Colonic mucosa (tissue), 4 donors: Measurements from ENCODE around the gene CREB3L1. TPM values are rescaled to one million over a fixed set of nuclear protein-coding genes. Genes with fewer than 3 reads are reported as not detected.

Source experiments
- DNase-seq: peaks from one replicate; pipeline ENCODE4 v3.0.0-alpha.2; 2020
- H3K27ac ChIP-seq: fragments of 200-600 bp; one replicate; pipeline ENCODE4 v1.8.0; 2021
- H3K27me3 ChIP-seq: fragments of 200-600 bp; one replicate; pipeline ENCODE4 v1.8.0; 2021
- H3K36me3 ChIP-seq: fragments of 200-600 bp; one replicate; pipeline ENCODE4 v1.8.0; 2021
- H3K4me1 ChIP-seq: fragments of 200-600 bp; one replicate; pipeline ENCODE4 v1.8.0; 2021; ENCODE audit warnings: mild to moderate bottlenecking
- H3K4me3 ChIP-seq: fragments of 200-600 bp; one replicate; pipeline ENCODE4 v1.8.0; 2021
- H3K9ac ChIP-seq, 2 donors: one replicate each; pipeline ENCODE4 v1.7.0; 2013; ENCODE audit warnings: control low read depth in 2 of 2, low read depth in 2 of 2, low read length in 2 of 2
- H3K9me3 ChIP-seq: fragments of 200-600 bp; one replicate; pipeline ENCODE4 v1.8.0; 2021
- intact Hi-C: fragments of 100-400 bp; cut with DNase I; formaldehyde crosslinking; loops from one replicate; pipeline ENCODE4 v1.14.1; 2022
- total RNA-seq, 2 donors: library from RNA; stranded (reverse); fragmentation: NEBNext Ultra II Directional in 1 of 2; extraction: Animal tissue kit (Norgen Biotek cat#: 25700) in 1 of 2; gene quantifications; one replicate each; pipeline ENCODE4 v1.2.1, GENCODE V29; 2021
- TF ChIP-seq, protein P1 (sequence below): fragments of 200-600 bp; IDR thresholded peaks from one replicate; pipeline ENCODE4 v1.8.0; 2022; ENCODE audit warnings: antibody characterized with exemption, mild to moderate bottlenecking
- donor health status: healthy.
- donor health status: DM: no; HTN: no; CAD: no.
- donor health status: DM: no; HTN: no; CAD: no.

Gene CREB3L1
- total RNA-seq, 2 donors from 2014 or later: 143 to 150 TPM

DNA sequence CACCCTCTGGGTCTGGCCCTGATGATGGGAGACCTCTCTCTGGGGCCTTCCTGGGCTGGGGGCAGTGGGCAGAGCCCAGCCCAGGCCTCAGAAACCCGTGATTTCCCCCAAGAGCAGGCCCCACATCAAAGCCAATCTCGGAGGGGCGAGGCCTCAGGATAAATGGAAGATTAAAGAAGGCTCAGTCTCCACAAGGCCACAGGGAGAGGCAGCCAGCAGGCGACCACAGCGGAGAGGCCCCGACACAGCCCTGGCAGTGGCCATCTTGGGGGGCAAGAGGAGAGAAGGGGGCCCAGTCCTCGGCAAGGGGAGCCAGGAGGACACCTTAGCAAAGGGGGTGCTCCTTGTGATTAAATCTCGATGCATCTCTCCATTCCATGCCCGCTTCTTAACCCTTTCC is 12.5 kb upstream of the CREB3L1 start:
- H3K27ac ChIP-seq: peak overlapping the region; percentile 7
- H3K9ac ChIP-seq: no peak overlapping the region
- TF ChIP-seq, protein P1, sequence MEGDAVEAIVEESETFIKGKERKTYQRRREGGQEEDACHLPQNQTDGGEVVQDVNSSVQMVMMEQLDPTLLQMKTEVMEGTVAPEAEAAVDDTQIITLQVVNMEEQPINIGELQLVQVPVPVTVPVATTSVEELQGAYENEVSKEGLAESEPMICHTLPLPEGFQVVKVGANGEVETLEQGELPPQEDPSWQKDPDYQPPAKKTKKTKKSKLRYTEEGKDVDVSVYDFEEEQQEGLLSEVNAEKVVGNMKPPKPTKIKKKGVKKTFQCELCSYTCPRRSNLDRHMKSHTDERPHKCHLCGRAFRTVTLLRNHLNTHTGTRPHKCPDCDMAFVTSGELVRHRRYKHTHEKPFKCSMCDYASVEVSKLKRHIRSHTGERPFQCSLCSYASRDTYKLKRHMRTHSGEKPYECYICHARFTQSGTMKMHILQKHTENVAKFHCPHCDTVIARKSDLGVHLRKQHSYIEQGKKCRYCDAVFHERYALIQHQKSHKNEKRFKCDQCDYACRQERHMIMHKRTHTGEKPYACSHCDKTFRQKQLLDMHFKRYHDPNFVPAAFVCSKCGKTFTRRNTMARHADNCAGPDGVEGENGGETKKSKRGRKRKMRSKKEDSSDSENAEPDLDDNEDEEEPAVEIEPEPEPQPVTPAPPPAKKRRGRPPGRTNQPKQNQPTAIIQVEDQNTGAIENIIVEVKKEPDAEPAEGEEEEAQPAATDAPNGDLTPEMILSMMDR: no peak
- no peaks in the 10 kb centered on the region for H3K36me3 ChIP-seq
- H3K27me3 ChIP-seq: no peaks in the 10 kb centered on the region
- no peak for DNase-seq
- intact Hi-C loops: no loop called here
- no peaks in the 10 kb centered on the region for H3K9me3 ChIP-seq
- no peak overlapping the region for H3K4me3 ChIP-seq
- no peaks in the 10 kb centered on the region for H3K4me1 ChIP-seq

DNA sequence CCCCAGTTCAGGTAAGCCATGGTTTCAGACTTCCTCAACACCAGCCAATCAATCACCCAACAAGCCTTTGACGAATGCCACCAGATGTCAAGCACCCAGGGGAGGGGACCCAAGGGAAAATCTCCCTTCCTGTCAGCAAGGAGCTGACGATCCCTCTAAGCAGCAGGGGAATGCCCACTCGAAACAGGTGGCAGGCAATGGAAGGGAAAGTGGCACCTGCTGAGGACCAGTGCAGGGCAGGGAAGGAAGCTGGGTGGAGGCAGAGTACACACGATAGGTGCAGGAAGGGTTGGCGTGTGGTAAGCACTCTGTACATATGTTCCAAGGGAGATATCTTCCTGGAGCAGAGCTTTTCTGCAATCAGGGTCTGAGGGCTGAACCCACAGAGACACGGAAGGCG is 11.7 kb upstream of the CREB3L1 start:
- no peaks in the 10 kb centered on the region for H3K36me3 ChIP-seq
- no peaks in the 10 kb centered on the region for H3K9me3 ChIP-seq
- H3K27ac ChIP-seq: no peak overlapping the region
- no peak overlapping the region for H3K4me3 ChIP-seq
- no peak overlapping the region for H3K9ac ChIP-seq
- peak; percentile 58 for DNase-seq
- intact Hi-C loops: no loop called here
- no peaks in the 10 kb centered on the region for H3K27me3 ChIP-seq
- no peaks in the 10 kb centered on the region for H3K4me1 ChIP-seq
- TF ChIP-seq, protein P1: no peak

DNA sequence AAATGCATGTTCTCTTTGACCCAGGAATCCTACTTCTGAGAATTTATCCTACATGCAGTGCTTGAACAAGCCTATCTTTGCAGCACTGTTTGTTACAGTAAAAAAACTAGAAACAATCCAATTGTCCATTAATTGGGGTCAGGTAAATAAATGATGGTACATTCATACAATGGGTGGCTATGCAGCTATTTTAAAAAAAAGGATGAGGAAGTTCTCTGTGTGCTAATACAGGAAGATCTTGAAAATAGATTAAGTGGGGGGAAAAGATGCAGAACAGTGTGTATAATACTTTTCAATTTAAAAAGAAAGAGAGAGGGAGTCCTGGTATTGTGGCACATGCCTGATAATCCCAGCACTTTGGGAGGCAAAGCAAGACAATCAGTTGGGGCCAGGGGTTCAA is 9.5 kb upstream of the CREB3L1 start:
- Histone ChIP-seq H3K27me3 (no peaks in the 10 kb centered on the region), H3K4me3 (no peak overlapping the region), H3K36me3 (no peaks in the 10 kb centered on the region), H3K4me1 (peaks cover 9% of the 10 kb centered on the region), H3K27ac (no peak overlapping the region), H3K9me3 (no peaks in the 10 kb centered on the region), H3K9ac (no peak overlapping the region)
- intact Hi-C loops: no loop called here
- TF ChIP-seq, protein P1: no peak
- no peak for DNase-seq

DNA sequence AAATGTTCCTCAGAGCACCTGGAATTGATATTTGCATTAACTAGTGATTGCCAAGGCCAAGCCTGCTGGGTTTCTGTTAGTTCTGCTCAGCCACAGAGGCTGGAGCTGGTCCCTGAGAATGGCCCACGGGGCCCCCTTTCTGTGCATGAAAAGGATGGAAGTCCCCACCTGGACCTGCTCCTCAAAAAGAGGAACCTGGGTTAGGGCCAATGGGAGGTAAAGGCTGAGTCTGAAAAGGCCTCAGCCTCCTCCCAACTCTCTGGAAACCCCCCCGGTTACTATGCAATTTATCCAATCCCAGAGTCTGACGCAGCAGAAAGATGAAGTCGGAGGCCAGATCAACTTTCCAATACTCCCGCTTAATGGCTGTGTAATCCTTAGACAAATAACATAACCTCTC is 6.8 kb upstream of the CREB3L1 start:
- H3K9me3 ChIP-seq: no peaks in the 10 kb centered on the region
- no peak overlapping the region for H3K9ac ChIP-seq
- TF ChIP-seq, protein P1: no peak
- no peak overlapping the region for H3K27ac ChIP-seq
- no peaks in the 10 kb centered on the region for H3K27me3 ChIP-seq
- intact Hi-C loops: no loop called here
- no peak overlapping the region for H3K4me3 ChIP-seq
- no peaks in the 10 kb centered on the region for H3K36me3 ChIP-seq
- DNase-seq: no peak
- H3K4me1 ChIP-seq: peaks cover 15% of the 10 kb centered on the region

DNA sequence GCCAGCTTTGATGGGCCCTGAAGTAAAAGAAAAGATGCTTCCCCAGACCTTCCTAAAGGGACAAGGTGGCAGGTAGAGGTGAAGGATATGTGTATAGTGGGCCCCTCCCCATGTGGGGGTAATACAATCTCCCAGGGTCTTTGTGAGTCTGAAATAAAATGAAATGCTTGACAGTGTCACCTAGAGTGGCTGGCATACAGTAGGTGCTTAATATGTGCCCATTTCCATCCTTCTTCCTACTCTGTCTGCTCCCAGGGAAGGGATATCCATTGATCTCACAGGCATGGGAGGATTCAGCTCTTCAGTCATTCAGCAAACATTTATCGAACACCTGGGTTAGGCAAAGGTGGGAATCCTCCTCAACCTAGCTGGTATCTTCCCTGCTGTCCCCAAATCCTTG is 6.1 kb upstream of the CREB3L1 start:
- no peak for DNase-seq
- intact Hi-C loops: no loop called here
- Histone ChIP-seq H3K9me3 (no peaks in the 10 kb centered on the region), H3K9ac (peak overlapping the region in 1 of 2 donors; percentile 81), H3K4me1 (peaks cover 16% of the 10 kb centered on the region), H3K27ac (peak overlapping the region; percentile 92), H3K4me3 (no peak overlapping the region), H3K27me3 (no peaks in the 10 kb centered on the region), H3K36me3 (no peaks in the 10 kb centered on the region)
- TF ChIP-seq, protein P1: no peak
